WERI-Rb-1 (cell line): ENCODE data around the gene ADAT2.

ENCODE experiments used
- DNase-seq: peaks from one replicate; pipeline ENCODE4 v3.0.0-alpha.2; 2020
- H3K27ac ChIP-seq: fragments of 250-450 bp; sonication (Bioruptor Pico); 2 replicates; pipeline ENCODE4 v1.5.1; 2020; ENCODE audit warnings: mild to moderate bottlenecking, moderate library complexity
- H3K27me3 ChIP-seq: fragments of 250-450 bp; sonication (Bioruptor Pico); 2 replicates; pipeline ENCODE4 v1.5.1; 2021; ENCODE audit warnings: mild to moderate bottlenecking, low read depth, moderate library complexity; ENCODE audit not compliant: insufficient read depth, severe bottlenecking
- H3K36me3 ChIP-seq: fragments of 250-450 bp; sonication (Bioruptor Pico); 2 replicates; pipeline ENCODE4 v1.5.1; 2020; ENCODE audit warnings: mild to moderate bottlenecking, moderate library complexity
- H3K4me3 ChIP-seq: 2 replicates; pipeline ENCODE4 v1.5.1; 2011; ENCODE audit warnings: low read depth, mild to moderate bottlenecking, control low read depth, low read length
- H3K9me3 ChIP-seq: fragments of 250-450 bp; sonication (Bioruptor Pico); 2 replicates; pipeline ENCODE4 v1.5.1; 2021; ENCODE audit warnings: mild to moderate bottlenecking, moderate library complexity; ENCODE audit not compliant: severe bottlenecking
- CTCF ChIP-seq: IDR thresholded peaks from 2 replicates; pipeline ENCODE4 v1.5.1; 2011; ENCODE audit warnings: low read depth, mild to moderate bottlenecking, control low read depth, inconsistent platforms, low read length

The ADAT2 gene

GRCh38 chr6:143410859-143411270 lies 39.6 kb downstream of the ADAT2 start:
- no peaks in the 10 kb centered on the region for H3K36me3 ChIP-seq
- no peaks in the 10 kb centered on the region for H3K9me3 ChIP-seq
- TF ChIP-seq CTCF = no peak
- no peak overlapping the region for H3K27ac ChIP-seq
- DNase-seq = no peak
- H3K4me3 ChIP-seq = no peak overlapping the region
- no peaks in the 10 kb centered on the region for H3K27me3 ChIP-seq

- no peaks in the 10 kb centered on the region for H3K27me3 ChIP-seq
- H3K27ac ChIP-seq = no peak overlapping the region
- no peaks in the 10 kb centered on the region for H3K9me3 ChIP-seq
- no peaks in the 10 kb centered on the region for H3K36me3 ChIP-seq
- no peak for TF ChIP-seq CTCF
- no peak for DNase-seq
- no peak overlapping the region for H3K4me3 ChIP-seq
Measured at GRCh38 chr6:143408787-143409162, 41.7 kb downstream of the ADAT2 start.

- DNase-seq = no peak
- Histone ChIP-seq H3K27me3 (no peaks in the 10 kb centered on the region), H3K9me3 (no peaks in the 10 kb centered on the region), H3K4me3 (no peak overlapping the region), H3K36me3 (no peaks in the 10 kb centered on the region), H3K27ac (no peak overlapping the region)
- TF ChIP-seq CTCF = no peak
Measured at GRCh38 chr6:143408151-143408786, 42.2 kb downstream of the ADAT2 start.

- DNase-seq = no peak
- Histone ChIP-seq H3K27me3 (no peaks in the 10 kb centered on the region), H3K9me3 (no peaks in the 10 kb centered on the region), H3K27ac (no peak overlapping the region), H3K4me3 (no peak overlapping the region), H3K36me3 (no peaks in the 10 kb centered on the region)
- no peak for TF ChIP-seq CTCF
Measured at GRCh38 chr6:143406673-143407072, 43.8 kb downstream of the ADAT2 start.

- no peak overlapping the region for H3K27ac ChIP-seq
- no peaks in the 10 kb centered on the region for H3K36me3 ChIP-seq
- H3K4me3 ChIP-seq = no peak overlapping the region
- no peaks in the 10 kb centered on the region for H3K9me3 ChIP-seq
- no peak for TF ChIP-seq CTCF
- DNase-seq = no peak
- H3K27me3 ChIP-seq = no peaks in the 10 kb centered on the region
Measured at GRCh38 chr6:143405373-143406154, 44.9 kb downstream of the ADAT2 start.
